ENCODE data around the gene SV2B.

SV2B gene

DNA sequence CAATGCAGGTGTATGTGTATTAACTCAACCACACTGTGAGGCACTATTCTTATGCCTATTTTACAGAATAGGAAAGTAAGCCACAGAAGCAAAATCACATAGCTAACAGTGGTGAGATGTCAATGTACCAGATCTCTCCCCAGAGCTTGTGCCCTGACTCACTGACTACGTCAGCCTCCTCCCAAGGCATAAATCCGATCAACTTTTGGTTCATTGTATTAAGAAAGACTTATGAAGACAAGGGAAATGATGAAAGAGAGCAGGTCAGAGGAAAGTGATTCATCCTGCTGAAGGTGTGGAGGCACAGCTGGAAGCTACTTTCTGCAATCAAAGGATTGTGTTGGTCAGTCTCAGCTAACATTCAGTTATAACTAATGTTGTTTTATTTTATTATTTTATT lies 33.0 kb upstream of the SV2B start:
- TF ChIP-seq, protein P1, sequence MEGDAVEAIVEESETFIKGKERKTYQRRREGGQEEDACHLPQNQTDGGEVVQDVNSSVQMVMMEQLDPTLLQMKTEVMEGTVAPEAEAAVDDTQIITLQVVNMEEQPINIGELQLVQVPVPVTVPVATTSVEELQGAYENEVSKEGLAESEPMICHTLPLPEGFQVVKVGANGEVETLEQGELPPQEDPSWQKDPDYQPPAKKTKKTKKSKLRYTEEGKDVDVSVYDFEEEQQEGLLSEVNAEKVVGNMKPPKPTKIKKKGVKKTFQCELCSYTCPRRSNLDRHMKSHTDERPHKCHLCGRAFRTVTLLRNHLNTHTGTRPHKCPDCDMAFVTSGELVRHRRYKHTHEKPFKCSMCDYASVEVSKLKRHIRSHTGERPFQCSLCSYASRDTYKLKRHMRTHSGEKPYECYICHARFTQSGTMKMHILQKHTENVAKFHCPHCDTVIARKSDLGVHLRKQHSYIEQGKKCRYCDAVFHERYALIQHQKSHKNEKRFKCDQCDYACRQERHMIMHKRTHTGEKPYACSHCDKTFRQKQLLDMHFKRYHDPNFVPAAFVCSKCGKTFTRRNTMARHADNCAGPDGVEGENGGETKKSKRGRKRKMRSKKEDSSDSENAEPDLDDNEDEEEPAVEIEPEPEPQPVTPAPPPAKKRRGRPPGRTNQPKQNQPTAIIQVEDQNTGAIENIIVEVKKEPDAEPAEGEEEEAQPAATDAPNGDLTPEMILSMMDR (IDR thresholded peaks at IDR 0.05; ENCODE audit: low read depth, low read length) = no peak
- no peak overlapping the region for H3K4me3 ChIP-seq (ENCODE audit: low read depth, low read length)

DNA sequence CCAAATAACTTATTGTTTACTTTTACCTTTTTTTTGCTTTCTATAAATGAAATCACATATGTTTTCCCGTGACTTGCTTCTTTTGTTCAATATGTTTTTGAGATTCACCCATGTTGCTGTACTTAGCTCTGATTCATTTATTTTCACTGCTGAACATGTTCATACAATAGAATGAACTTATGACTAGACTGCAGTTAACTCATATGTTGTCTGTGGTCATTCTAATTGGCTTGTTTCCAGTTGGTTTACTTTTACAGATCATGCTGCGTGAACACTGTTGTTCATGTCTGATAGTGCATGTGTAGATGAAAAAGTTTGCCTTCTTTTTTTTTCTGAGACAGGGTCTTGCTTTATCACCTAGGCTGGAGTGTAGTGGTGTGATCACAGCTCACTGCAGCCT lies 31.6 kb upstream of the SV2B start:
- TF ChIP-seq, protein P1 (IDR thresholded peaks at IDR 0.05; ENCODE audit: low read depth, low read length) = no peak
- H3K4me3 ChIP-seq (ENCODE audit: low read depth, low read length) = no peak overlapping the region

DNA sequence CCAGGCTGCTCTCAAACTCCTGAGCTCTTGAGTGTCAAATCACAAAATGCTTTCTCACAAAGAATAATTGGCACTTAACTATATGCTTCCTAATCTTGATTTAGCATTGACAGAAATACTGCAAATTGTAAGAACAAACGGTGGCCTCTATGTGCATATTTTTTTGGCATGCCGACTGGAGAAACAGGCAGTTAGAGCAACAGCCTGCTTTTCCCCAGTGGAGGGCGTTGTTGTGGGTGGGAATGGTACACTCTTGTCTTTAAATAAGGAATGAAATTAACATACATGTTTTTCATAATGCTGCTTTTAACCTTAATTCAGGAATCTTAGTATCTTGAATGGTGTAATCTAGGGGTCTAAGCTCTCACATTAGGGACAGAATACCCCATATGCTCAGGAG lies 31.1 kb upstream of the SV2B start:
- no peak overlapping the region for H3K4me3 ChIP-seq (ENCODE audit: low read depth, low read length)
- TF ChIP-seq, protein P1 (IDR thresholded peaks at IDR 0.05; ENCODE audit: low read depth, low read length) = no peak

DNA sequence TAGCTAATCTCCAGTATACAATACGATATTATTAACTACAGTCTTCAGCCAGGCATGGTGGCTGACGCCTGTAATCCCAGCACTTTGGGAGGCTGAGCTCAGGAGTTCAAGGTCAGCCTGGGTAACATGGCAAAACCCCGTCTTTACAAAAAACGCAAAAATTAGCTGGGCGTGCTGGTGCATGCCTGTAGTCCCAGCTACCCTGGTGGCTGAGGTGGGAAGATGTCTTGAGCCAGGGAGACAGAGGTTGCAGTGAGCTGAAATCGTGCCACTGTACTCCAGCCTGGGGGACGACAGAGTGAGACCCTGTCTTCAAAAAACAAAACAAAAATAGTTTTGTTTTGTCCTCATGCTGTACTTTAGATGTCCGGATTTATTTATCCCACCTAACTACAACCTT lies 29.2 kb upstream of the SV2B start:
- no peak overlapping the region for H3K4me3 ChIP-seq (ENCODE audit: low read depth, low read length)
- TF ChIP-seq, protein P1 (IDR thresholded peaks at IDR 0.05; ENCODE audit: low read depth, low read length) = no peak

DNA sequence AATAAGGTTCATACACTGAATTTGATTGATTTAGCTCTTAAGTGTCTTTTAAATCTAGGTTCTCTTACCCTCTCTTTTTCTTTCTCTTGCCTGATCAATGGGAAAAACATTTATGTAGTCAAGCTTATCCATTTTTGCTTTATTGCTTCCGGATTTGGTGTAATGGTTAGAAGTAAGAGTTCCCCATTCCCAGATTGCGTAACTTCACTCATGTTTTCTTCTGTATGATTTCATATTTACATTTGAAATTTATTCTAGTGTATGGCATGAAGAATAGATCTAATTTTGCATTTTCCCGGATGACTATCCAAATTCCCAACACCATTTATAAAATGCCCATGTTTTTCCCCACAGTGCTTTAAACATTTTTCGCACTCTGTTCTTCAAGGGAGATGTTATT lies 27.9 kb upstream of the SV2B start:
- TF ChIP-seq, protein P1 (IDR thresholded peaks at IDR 0.05; ENCODE audit: low read depth, low read length) = no peak

DNA sequence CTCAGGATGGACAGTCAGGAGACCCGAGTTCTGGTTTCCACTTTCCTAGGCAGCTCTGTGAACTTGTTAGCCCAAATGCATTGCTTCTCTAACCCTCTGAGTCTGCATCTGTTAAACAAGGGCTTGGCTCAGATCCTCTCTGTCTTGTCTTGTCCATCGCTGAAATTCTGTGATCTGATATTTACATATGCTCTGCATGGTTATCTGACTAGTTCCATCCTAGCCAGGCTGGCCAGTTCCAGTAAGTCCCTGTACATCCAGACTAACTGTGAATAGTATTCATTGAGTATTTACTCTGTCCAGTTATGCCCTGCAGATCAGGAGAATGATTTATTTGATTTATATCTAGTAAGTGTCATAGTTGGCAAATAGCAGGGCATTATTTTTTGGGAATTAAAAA lies 27.0 kb upstream of the SV2B start:
- H3K4me3 ChIP-seq (ENCODE audit: low read depth, low read length) = no peak overlapping the region
- TF ChIP-seq, protein P1 (IDR thresholded peaks at IDR 0.05; ENCODE audit: low read depth, low read length) = no peak

More for the DNA sequence above, 27.9 kb upstream of the SV2B start:
- no peak overlapping the region for H3K4me3 ChIP-seq (ENCODE audit: low read depth, low read length)

DNA sequence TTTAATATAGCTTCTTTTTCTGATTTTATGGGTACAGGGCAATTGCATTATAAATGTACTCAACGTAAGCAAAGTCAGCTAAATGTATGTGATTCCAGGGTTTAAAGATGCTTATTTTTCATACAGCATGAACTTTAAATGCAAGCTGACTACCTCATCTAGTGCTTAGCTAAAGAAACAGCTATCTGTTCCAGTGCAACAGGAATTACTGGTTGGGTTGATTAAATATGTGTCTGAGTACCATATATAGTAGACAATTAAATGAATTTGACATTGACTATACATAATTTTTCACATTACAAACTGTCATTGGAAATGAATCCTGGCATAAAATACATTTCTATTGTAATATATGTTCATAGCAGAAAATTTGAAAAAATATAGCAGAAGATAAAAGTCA lies 26.3 kb upstream of the SV2B start:
- TF ChIP-seq, protein P1 (IDR thresholded peaks at IDR 0.05; ENCODE audit: low read depth, low read length) = no peak
- no peak overlapping the region for H3K4me3 ChIP-seq (ENCODE audit: low read depth, low read length)

Data from WI38 (cell line).